ENCODE data around the gene DPYD. TPM values are rescaled to one million over a fixed set of nuclear protein-coding genes. Genes with fewer than 3 reads are reported as not detected.

Gene DPYD
- total RNA-seq, 1 donor from 2014 or later = 8.1 TPM

DNA sequence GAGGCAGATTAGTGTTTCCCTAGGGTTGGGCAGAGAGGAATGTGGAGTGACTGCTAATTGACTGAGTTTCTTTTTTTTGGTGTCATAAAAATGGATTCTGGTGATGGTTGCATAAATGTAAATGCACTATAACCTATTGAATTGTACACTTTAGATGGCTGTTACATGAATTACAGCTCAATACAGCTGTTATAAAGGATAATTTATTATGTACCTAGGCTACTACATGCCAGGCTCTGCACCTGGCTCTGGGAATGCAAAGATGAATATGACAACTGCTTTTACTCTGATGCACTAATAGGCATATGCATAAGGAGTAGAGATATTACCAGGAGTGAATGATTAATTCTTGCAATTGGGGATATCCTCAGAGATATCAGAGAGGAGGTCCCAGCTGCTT lies 854.0 kb downstream of the DPYD start:
- no peak for DNase-seq (ENCODE audit: low spot score, unreplicated experiment)
- Mint-ChIP-seq H3K27me3 (no peaks in the 10 kb centered on the region), H3K4me1 (ENCODE audit: low read depth) (no peaks in the 10 kb centered on the region), H3K4me3 (ENCODE audit: low read depth) (no peak overlapping the region), H3K27ac (no peak overlapping the region), H3K36me3 (ENCODE audit: insufficient read depth) (peaks cover 2% of the 10 kb centered on the region), H3K9me3 (ENCODE audit: low read depth) (peaks cover 3% of the 10 kb centered on the region)
- TF ChIP-seq, protein P1, sequence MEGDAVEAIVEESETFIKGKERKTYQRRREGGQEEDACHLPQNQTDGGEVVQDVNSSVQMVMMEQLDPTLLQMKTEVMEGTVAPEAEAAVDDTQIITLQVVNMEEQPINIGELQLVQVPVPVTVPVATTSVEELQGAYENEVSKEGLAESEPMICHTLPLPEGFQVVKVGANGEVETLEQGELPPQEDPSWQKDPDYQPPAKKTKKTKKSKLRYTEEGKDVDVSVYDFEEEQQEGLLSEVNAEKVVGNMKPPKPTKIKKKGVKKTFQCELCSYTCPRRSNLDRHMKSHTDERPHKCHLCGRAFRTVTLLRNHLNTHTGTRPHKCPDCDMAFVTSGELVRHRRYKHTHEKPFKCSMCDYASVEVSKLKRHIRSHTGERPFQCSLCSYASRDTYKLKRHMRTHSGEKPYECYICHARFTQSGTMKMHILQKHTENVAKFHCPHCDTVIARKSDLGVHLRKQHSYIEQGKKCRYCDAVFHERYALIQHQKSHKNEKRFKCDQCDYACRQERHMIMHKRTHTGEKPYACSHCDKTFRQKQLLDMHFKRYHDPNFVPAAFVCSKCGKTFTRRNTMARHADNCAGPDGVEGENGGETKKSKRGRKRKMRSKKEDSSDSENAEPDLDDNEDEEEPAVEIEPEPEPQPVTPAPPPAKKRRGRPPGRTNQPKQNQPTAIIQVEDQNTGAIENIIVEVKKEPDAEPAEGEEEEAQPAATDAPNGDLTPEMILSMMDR (IDR thresholded peaks at IDR 0.05; ENCODE audit: unreplicated experiment) = no peak

DNA sequence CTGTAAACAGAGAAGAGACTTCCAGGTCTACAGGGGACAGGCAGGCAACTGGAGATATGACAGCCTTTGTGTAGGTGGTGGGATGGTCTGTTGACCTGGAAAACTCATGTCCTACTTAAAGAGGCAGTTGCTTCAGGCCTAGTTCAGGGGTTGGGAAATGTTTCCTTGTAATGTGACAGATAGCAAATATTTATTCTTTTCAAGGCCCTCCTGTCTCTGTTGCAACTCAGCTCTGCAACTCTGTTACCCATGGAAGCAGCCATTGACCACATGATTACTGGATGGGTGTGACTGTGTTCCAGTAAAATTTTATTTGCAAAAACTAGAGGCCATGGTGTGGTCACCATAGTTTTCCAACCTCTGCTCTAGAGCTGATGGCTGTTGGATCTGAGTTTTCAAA lies 857.3 kb downstream of the DPYD start:
- Mint-ChIP-seq H3K4me3 (ENCODE audit: low read depth) (no peak overlapping the region), H3K27ac (no peak overlapping the region), H3K27me3 (no peaks in the 10 kb centered on the region), H3K9me3 (ENCODE audit: low read depth) (peaks cover 11% of the 10 kb centered on the region), H3K36me3 (ENCODE audit: insufficient read depth) (peaks cover 2% of the 10 kb centered on the region), H3K4me1 (ENCODE audit: low read depth) (no peaks in the 10 kb centered on the region)
- TF ChIP-seq, protein P1 (IDR thresholded peaks at IDR 0.05; ENCODE audit: unreplicated experiment) = no peak
- DNase-seq (ENCODE audit: low spot score, unreplicated experiment) = no peak

DNA sequence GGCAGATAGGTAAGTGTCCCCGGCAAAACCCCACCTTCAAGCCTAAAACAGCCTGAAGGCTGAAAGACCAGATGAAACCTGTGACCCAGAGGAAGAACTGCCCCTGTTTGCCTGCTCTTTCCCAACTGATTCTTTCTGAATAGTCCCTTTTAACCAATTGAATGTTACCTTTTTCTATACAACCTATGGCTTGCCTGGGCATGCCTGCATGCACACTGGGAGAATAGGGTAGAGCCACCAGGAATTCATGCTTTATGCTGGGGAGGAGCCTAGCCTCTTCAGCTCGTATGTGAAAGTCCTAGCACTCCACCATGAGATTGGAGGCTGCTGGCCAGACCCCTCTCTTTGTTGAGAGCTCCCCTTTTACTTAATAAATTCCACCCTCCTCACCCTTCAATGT lies 859.2 kb downstream of the DPYD start:
- no peak for DNase-seq (ENCODE audit: low spot score, unreplicated experiment)
- TF ChIP-seq, protein P1 (IDR thresholded peaks at IDR 0.05; ENCODE audit: unreplicated experiment) = no peak
- no peak overlapping the region for H3K4me3 Mint-ChIP-seq (ENCODE audit: low read depth)
- H3K9me3 Mint-ChIP-seq (ENCODE audit: low read depth) = peaks cover 21% of the 10 kb centered on the region
- H3K36me3 Mint-ChIP-seq (ENCODE audit: insufficient read depth) = peaks cover 2% of the 10 kb centered on the region
- no peaks in the 10 kb centered on the region for H3K4me1 Mint-ChIP-seq (ENCODE audit: low read depth)
- H3K27ac Mint-ChIP-seq = no peak overlapping the region
- H3K27me3 Mint-ChIP-seq = no peaks in the 10 kb centered on the region

DNA sequence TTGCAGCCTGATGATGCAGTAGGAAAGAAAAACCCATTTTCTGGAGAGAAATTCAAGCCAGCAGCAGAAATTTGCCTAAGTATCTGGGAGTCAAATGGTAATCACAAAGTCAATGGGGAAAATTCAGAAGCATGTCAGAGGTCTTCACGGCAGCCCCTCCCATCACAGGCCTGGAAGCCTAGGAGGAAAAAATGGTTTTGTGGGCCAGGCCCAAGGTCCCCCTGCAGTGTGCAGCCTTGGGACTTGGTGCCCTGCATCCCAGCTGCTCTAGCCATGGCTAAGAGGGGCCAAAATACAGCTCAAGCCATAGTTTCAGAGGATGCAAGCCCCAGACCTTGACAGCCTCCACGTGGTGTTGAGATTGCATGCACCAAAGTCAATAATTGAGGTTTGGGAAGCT lies 864.4 kb downstream of the DPYD start:
- no peak overlapping the region for H3K27ac Mint-ChIP-seq
- peaks cover 30% of the 10 kb centered on the region for H3K9me3 Mint-ChIP-seq (ENCODE audit: low read depth)
- DNase-seq (ENCODE audit: low spot score, unreplicated experiment) = no peak
- H3K4me1 Mint-ChIP-seq (ENCODE audit: low read depth) = no peaks in the 10 kb centered on the region
- no peak overlapping the region for H3K4me3 Mint-ChIP-seq (ENCODE audit: low read depth)
- H3K27me3 Mint-ChIP-seq = no peaks in the 10 kb centered on the region
- peaks cover 3% of the 10 kb centered on the region for H3K36me3 Mint-ChIP-seq (ENCODE audit: insufficient read depth)
- TF ChIP-seq, protein P1 (IDR thresholded peaks at IDR 0.05; ENCODE audit: unreplicated experiment) = no peak

GRCh38 chr1:97053268-97053667 lies 867.6 kb downstream of the DPYD start:
- H3K4me3 Mint-ChIP-seq (ENCODE audit: low read depth) = no peak overlapping the region
- H3K27me3 Mint-ChIP-seq = no peaks in the 10 kb centered on the region
- DNase-seq (ENCODE audit: low spot score, unreplicated experiment) = no peak
- TF ChIP-seq, protein P1 (IDR thresholded peaks at IDR 0.05; ENCODE audit: unreplicated experiment) = no peak
- no peak overlapping the region for H3K27ac Mint-ChIP-seq
- peaks cover 3% of the 10 kb centered on the region for H3K36me3 Mint-ChIP-seq (ENCODE audit: insufficient read depth)
- H3K4me1 Mint-ChIP-seq (ENCODE audit: low read depth) = no peaks in the 10 kb centered on the region
- peaks cover 25% of the 10 kb centered on the region for H3K9me3 Mint-ChIP-seq (ENCODE audit: low read depth)
